GM10847 (cell line): ENCODE measurements around the gene OTOP3.

Experiments used
- POLR2A ChIP-seq: IDR thresholded peaks from 2 replicates; pipeline ENCODE4 v1.6.1; 2011; ENCODE audit not compliant: insufficient read length; ENCODE audit errors: extremely low read depth

OTOP3 gene

GRCh38 chr17:74935585-74936469 is at the start of gene OTOP3:
OTOP3 (plus strand) TSS chr17:74935898; CDS start chr17:74935922, 24 bp downstream.
- no peak for TF ChIP-seq POLR2A

GRCh38 chr17:74888469-74888868 is 47.2 kb upstream of the OTOP3 start:
- no peak for TF ChIP-seq POLR2A

GRCh38 chr17:74890554-74890953 is 45.1 kb upstream of the OTOP3 start:
- no peak for TF ChIP-seq POLR2A

- TF ChIP-seq POLR2A, result no peak
These were observed 43.5 kb upstream of the OTOP3 start for GRCh38 chr17:74892013-74892841.

DNA sequence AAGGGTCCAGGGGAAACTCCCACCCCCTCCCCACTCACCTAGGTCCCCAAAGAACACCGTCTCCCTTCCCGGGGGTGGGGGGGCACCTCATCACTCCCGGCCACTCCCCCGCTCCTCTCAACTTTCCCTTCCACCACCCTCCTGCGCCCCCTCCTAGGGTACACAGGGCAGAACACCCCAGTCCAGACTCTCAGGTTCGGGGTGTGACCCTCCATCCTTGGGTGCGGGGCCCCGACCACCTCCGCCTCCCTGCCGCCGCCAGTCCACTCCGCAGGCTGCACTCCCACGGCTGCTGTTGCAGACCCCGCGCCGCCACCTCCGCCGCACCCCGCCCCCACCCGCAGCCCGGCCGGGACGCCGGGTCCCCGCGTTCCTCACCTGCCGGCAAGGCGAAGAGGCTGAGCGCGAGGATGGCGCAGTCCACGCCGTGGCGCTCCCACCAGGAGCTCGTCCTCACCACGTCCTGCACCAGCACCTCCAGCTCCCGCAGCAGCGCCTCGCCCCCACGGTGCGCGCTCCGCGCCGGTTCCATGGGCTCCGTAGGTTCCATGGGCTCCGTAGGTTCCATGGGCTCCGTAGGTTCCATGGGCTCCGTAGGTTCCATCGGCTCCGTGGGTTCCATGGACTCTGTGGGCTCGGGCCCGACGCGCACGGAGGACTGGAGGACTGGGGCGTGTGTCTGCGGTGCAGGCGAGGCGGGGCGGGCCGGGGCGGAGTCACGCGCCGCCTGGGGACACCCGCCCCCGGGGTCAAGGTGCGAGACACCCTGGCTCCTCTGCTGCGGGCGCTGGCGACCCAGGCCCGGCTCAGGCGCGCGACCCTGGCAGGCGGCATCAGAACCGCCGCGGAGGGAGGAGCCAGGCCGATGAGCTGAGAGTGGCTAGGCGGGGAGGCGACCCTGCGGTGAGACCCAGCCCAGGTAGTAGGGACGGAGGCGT is 42.5 kb upstream of the OTOP3 start, which contains the start of gene FADS6:
FADS6 (minus strand) TSS at position 660 of the 938 bp plus-strand sequence; CDS start at position 622, 38 bp downstream.
- no peak for TF ChIP-seq POLR2A

DNA sequence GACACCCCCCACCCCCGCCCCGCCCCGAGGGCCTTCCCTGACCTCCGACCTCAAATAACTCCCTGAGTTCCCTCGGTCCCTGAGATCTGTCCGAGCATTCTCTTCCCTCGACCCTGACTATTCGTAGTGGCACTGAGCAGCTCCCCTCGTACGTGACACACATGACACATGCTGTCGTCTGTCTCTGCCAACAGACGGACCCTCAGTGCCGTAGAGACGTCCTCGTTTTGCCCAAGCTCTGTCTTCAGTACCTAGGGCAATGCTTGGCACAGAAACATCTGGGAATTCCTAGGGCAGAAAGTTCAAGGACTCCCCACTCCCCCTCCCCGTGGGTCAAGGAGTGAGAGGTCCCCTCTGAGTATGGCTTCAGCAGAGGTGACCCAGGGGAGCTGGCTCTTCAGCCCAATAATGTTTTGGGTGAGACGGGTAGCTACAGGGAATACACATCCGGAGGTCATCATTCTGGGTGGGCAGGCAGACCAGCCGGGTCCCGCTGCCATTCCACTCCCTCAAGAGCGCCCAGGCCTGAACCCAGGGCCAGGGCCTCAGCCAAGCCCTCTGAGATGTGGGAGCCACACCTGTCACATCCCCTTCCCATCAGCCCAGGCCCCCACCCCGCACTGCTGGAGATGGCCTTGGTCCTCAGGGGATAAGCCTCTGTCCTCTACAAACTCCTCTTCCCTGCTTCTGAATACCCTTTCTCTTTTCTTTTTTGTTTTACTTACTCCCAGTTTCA is 41.6 kb upstream of the OTOP3 start:
- no peak for TF ChIP-seq POLR2A

- TF ChIP-seq POLR2A, result no peak
These were observed 37.2 kb upstream of the OTOP3 start for GRCh38 chr17:74898376-74898946.

DNA sequence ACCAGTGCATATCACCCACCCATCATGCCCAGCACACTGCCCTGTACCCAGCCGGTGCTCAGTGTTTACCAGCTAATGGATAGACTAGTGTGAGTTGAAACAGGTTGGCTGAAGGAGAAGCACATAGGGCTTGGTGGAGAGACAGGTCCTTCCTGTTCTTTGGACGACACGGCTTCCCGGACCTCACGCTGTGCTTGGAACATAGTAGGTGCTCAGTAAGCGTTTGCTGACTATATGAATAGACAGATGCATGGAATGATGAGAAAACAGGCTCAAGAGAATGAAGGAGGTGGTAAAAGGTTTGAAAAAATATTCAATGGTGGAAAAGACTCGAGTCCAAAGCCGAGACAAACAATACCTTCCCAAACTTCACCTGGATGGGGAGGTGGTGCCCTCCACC is 35.5 kb upstream of the OTOP3 start:
- TF ChIP-seq POLR2A, result no peak

DNA sequence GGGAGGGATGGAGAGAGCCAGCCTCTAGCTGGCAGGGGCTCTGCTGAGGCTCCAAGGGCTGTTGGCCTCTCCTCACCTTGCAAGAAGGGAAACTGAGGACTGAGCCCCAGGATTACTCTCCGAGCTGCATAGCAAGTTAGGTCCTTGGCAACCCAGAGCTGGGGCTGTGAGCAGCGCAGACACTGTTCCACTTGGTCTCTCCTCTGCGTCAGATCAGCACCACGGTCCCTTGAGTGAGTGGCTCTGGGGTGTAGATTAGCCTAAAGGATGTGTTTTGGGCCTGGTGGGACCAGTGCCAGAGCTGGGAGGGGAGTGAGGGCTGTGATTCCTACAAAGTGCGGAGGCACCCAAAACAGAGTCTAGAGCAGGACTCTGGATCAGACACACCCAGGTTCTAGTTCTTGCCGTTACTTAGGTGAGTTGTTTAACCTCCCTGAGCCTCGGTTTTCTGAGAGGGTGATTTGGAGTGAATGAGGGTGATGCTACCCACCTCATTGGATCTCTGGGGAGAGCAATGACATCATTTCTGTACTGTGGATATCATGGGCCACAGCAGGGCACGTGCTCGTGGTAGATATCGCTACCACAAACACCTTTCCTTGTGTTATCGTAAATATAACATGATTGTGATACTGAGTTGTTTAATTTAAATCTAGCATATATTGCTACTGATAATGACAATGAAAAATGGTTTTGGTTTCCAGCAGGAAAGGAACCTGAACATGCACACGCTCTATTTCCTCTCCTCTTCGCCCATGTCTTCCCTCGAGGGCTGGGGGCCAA is 34.2 kb upstream of the OTOP3 start:
- no peak for TF ChIP-seq POLR2A

GRCh38 chr17:74903034-74903433 is 32.7 kb upstream of the OTOP3 start:
- TF ChIP-seq POLR2A, result no peak

GRCh38 chr17:74903671-74904070 is 32.0 kb upstream of the OTOP3 start:
- TF ChIP-seq POLR2A, result no peak

- no peak for TF ChIP-seq POLR2A
These were observed 30.9 kb upstream of the OTOP3 start for GRCh38 chr17:74904687-74905409.
